ENCODE results near the gene ADA.

Gene ADA

DNA sequence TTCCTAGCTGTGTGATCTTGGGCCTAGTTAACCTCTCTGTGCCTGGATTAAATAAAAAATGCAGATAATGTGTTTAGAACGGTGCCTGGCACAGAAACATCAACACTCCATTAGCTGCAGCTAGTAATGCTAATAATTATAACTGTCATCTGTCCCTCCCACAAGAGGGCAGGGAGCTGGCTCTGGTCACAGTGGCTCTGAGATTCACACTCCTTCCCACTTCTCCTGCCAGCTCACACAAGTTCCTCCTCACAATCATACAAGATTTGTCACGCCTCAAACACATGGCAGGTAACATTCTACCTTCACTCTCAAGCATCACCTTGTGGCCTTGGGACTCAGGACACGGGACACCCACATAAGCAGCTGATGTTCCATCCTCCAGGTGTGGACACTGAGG lies 2.4 kb downstream of the ADA start:
- H2BK15ac ChIP-seq (ENCODE audit: low read length) = no peak overlapping the region
- H2AFZ ChIP-seq (ENCODE audit: low read length) = no peak overlapping the region
- no peak overlapping the region for H2BK120ac ChIP-seq (ENCODE audit: low read depth, low read length)
- H3K36me3 ChIP-seq (replicated peaks in 1 of 2; ENCODE audit: control insufficient read depth in 2 of 2, insufficient read depth in 2 of 2, low read length in 2 of 2) = no peaks in the 10 kb centered on the region
- H3K14ac ChIP-seq (ENCODE audit: low read length) = no peak overlapping the region
- no peak overlapping the region for H3K4me3 ChIP-seq (ENCODE audit: low read length in 2 of 2)
- H2BK5ac ChIP-seq (ENCODE audit: low read length) = no peak overlapping the region
- no CpG with 5 or more reads among the region's 3 CpGs for WGBS, 2 donors (ENCODE audit: extremely low coverage in 2 of 2, insufficient read length in 2 of 2, insufficient replicate concordance in 1 of 2)
- H3K18ac ChIP-seq (ENCODE audit: low read length) = no peak overlapping the region
- no peak overlapping the region for H2BK12ac ChIP-seq (ENCODE audit: low read length)
- H3K4me1 ChIP-seq (ENCODE audit: control insufficient read depth in 2 of 2, insufficient read depth in 1 of 2, low read depth in 1 of 2, low read length in 2 of 2) = peaks cover 31 to 32% of the 10 kb centered on the region in 2 donors
- peaks cover 0 to 2% of the 10 kb centered on the region in 2 donors for H3K9me3 ChIP-seq (replicated peaks in 1 of 2; ENCODE audit: control insufficient read depth in 2 of 2, insufficient read depth in 1 of 2, low read depth in 1 of 2, low read length in 2 of 2)
- no peak overlapping the region for H4K8ac ChIP-seq (ENCODE audit: low read depth, low read length)
- H2AK5ac ChIP-seq (ENCODE audit: low read depth, low read length) = no peak overlapping the region
- DNase-seq (ENCODE audit: low spot score) = no peak
- H3K4ac ChIP-seq (ENCODE audit: low read length) = no peak overlapping the region
- peaks cover 12% of the 10 kb centered on the region for H3K79me1 ChIP-seq (ENCODE audit: low read depth, low read length)
- no peak overlapping the region for H3K23ac ChIP-seq (ENCODE audit: low read depth, low read length, poor library complexity)
- no peak overlapping the region for H3K27ac ChIP-seq (replicated peaks; ENCODE audit: low read length)
- no peak overlapping the region for H3K9ac ChIP-seq (ENCODE audit: low read depth, low read length, poor library complexity)
- H4K91ac ChIP-seq (ENCODE audit: low read depth, low read length, poor library complexity) = no peak overlapping the region
- peaks cover 0 to 3% (median 0%) of the 10 kb centered on the region in 3 experiments for H3K27me3 ChIP-seq (ENCODE audit: control insufficient read depth in 3 of 3, insufficient read depth in 3 of 3, low read depth in 1 of 3, low read length in 3 of 3)
- H3K4me2 ChIP-seq (ENCODE audit: insufficient read depth, low read length, poor library complexity, severe bottlenecking) = no peak overlapping the region

DNA sequence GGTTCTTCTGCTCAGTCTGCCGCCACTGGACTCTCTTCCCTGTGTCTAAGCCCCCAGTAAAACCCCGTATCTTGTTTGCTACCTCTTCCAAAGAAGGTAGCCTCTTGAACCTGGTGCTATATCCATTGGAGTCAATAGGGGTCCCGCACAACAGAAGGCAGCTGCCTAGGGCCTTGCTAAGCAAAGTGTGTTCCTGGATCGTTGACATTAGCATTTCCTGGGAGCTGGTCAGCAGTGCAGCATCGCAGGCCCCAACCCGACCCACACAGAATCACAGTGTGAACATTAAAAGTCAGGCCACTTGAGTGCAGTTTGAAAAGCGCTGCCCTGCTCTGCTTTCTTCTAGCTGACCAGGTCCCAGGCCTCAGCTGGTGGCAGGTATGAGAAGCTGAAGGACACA lies 2.9 kb downstream of the ADA start:
- Histone ChIP-seq H3K27me3 (ENCODE audit: control insufficient read depth in 3 of 3, insufficient read depth in 3 of 3, low read depth in 1 of 3, low read length in 3 of 3) (peaks cover 0 to 3% (median 0%) of the 10 kb centered on the region in 3 experiments), H2BK15ac (ENCODE audit: low read length) (no peak overlapping the region), H3K36me3 (replicated peaks in 1 of 2; ENCODE audit: control insufficient read depth in 2 of 2, insufficient read depth in 2 of 2, low read length in 2 of 2) (no peaks in the 10 kb centered on the region), H3K4me1 (ENCODE audit: control insufficient read depth in 2 of 2, insufficient read depth in 1 of 2, low read depth in 1 of 2, low read length in 2 of 2) (peaks cover 34 to 38% of the 10 kb centered on the region in 2 donors), H2AK5ac (ENCODE audit: low read depth, low read length) (peak overlapping the region; percentile 10), H3K23ac (ENCODE audit: low read depth, low read length, poor library complexity) (no peak overlapping the region), H2BK12ac (ENCODE audit: low read length) (no peak overlapping the region), H3K4me2 (ENCODE audit: insufficient read depth, low read length, poor library complexity, severe bottlenecking) (no peak overlapping the region), H3K27ac (replicated peaks; ENCODE audit: low read length) (no peak overlapping the region), H3K18ac (ENCODE audit: low read length) (no peak overlapping the region), H3K79me1 (ENCODE audit: low read depth, low read length) (peaks cover 12% of the 10 kb centered on the region), H3K9me3 (replicated peaks in 1 of 2; ENCODE audit: control insufficient read depth in 2 of 2, insufficient read depth in 1 of 2, low read depth in 1 of 2, low read length in 2 of 2) (peaks cover 0 to 2% of the 10 kb centered on the region in 2 donors), H4K8ac (ENCODE audit: low read depth, low read length) (no peak overlapping the region), H2AFZ (ENCODE audit: low read length) (no peak overlapping the region), H2BK120ac (ENCODE audit: low read depth, low read length) (no peak overlapping the region), H3K14ac (ENCODE audit: low read length) (no peak overlapping the region), H4K91ac (ENCODE audit: low read depth, low read length, poor library complexity) (no peak overlapping the region), H3K4me3 (ENCODE audit: low read length in 2 of 2) (no peak overlapping the region), H3K4ac (ENCODE audit: low read length) (no peak overlapping the region), H2BK5ac (ENCODE audit: low read length) (no peak overlapping the region), H3K9ac (ENCODE audit: low read depth, low read length, poor library complexity) (no peak overlapping the region)
- WGBS, 2 donors (ENCODE audit: extremely low coverage in 2 of 2, insufficient read length in 2 of 2, insufficient replicate concordance in 1 of 2) = no CpG with 5 or more reads among the region's 7 CpGs
- DNase-seq (ENCODE audit: low spot score) = no peak

GRCh38 chr20:44648068-44648467 lies 3.4 kb downstream of the ADA start:
- Histone ChIP-seq H2BK5ac (ENCODE audit: low read length) (no peak overlapping the region), H3K18ac (ENCODE audit: low read length) (peak overlapping the region; percentile 24), H3K36me3 (replicated peaks in 1 of 2; ENCODE audit: control insufficient read depth in 2 of 2, insufficient read depth in 2 of 2, low read length in 2 of 2) (no peaks in the 10 kb centered on the region), H3K9me3 (replicated peaks in 1 of 2; ENCODE audit: control insufficient read depth in 2 of 2, insufficient read depth in 1 of 2, low read depth in 1 of 2, low read length in 2 of 2) (peaks cover 0 to 2% of the 10 kb centered on the region in 2 donors), H3K4me2 (ENCODE audit: insufficient read depth, low read length, poor library complexity, severe bottlenecking) (no peak overlapping the region), H3K4ac (ENCODE audit: low read length) (no peak overlapping the region), H3K9ac (ENCODE audit: low read depth, low read length, poor library complexity) (no peak overlapping the region), H3K23ac (ENCODE audit: low read depth, low read length, poor library complexity) (no peak overlapping the region), H2BK15ac (ENCODE audit: low read length) (no peak overlapping the region), H3K4me3 (ENCODE audit: low read length in 2 of 2) (no peak overlapping the region), H3K27ac (replicated peaks; ENCODE audit: low read length) (no peak overlapping the region), H2BK120ac (ENCODE audit: low read depth, low read length) (no peak overlapping the region), H3K4me1 (ENCODE audit: control insufficient read depth in 2 of 2, insufficient read depth in 1 of 2, low read depth in 1 of 2, low read length in 2 of 2) (peaks cover 39 to 42% of the 10 kb centered on the region in 2 donors), H2AK5ac (ENCODE audit: low read depth, low read length) (peak overlapping the region; percentile 10), H4K91ac (ENCODE audit: low read depth, low read length, poor library complexity) (no peak overlapping the region), H2AFZ (ENCODE audit: low read length) (no peak overlapping the region), H3K14ac (ENCODE audit: low read length) (no peak overlapping the region), H2BK12ac (ENCODE audit: low read length) (peak overlapping the region; percentile 59), H4K8ac (ENCODE audit: low read depth, low read length) (no peak overlapping the region), H3K27me3 (ENCODE audit: control insufficient read depth in 3 of 3, insufficient read depth in 3 of 3, low read depth in 1 of 3, low read length in 3 of 3) (peaks cover 0 to 3% (median 0%) of the 10 kb centered on the region in 3 experiments), H3K79me1 (ENCODE audit: low read depth, low read length) (peaks cover 12% of the 10 kb centered on the region)
- no CpG with 5 or more reads among the region's 5 CpGs for WGBS, 2 donors (ENCODE audit: extremely low coverage in 2 of 2, insufficient read length in 2 of 2, insufficient replicate concordance in 1 of 2)
- no peak for DNase-seq (ENCODE audit: low spot score)

DNA sequence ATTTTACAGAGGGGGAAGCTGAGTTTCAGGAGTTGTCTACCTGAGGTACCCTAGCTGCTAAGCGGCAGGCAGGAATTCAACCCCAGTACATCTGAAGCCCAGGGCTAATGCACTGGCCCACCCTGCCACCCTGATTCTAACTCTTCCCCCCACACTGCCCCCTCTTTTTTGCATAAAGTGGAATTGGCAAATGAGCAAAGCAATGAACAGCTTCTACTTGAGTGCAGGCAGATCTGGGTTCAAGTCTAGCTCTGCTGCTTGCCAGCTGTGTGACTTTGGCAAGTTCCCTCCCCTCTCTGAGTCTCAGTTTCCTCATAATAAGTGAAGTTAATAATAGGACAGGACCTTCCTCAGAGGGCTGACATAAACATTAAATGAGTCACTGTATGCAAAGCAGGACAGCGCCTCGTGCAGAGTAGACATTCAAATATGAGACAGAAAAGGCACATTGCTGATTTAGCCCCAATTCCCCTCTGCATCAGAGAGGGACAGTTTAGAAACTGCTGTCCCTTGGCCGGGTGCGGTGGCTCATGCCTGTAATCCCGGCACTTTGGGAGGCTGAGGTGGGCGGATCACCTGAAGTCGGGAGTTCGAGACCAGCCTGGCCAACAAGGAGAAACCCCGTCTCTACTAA lies 4.7 kb downstream of the ADA start:
- DNase-seq (ENCODE audit: low spot score) = no peak
- no peak overlapping the region for H2BK12ac ChIP-seq (ENCODE audit: low read length)
- no peaks in the 10 kb centered on the region for H3K27me3 ChIP-seq (ENCODE audit: control insufficient read depth in 3 of 3, insufficient read depth in 3 of 3, low read depth in 1 of 3, low read length in 3 of 3)
- H2BK15ac ChIP-seq (ENCODE audit: low read length) = no peak overlapping the region
- H2AFZ ChIP-seq (ENCODE audit: low read length) = no peak overlapping the region
- WGBS, 2 donors (ENCODE audit: extremely low coverage in 2 of 2, insufficient read length in 2 of 2, insufficient replicate concordance in 1 of 2) = no CpG with 5 or more reads among the region's 10 CpGs
- no peaks in the 10 kb centered on the region for H3K36me3 ChIP-seq (replicated peaks in 1 of 2; ENCODE audit: control insufficient read depth in 2 of 2, insufficient read depth in 2 of 2, low read length in 2 of 2)
- peaks cover 12% of the 10 kb centered on the region for H3K79me1 ChIP-seq (ENCODE audit: low read depth, low read length)
- no peak overlapping the region for H4K91ac ChIP-seq (ENCODE audit: low read depth, low read length, poor library complexity)
- no peak overlapping the region for H3K14ac ChIP-seq (ENCODE audit: low read length)
- H3K27ac ChIP-seq (replicated peaks; ENCODE audit: low read length) = peak overlapping the region; percentile 97
- H3K4ac ChIP-seq (ENCODE audit: low read length) = no peak overlapping the region
- H4K8ac ChIP-seq (ENCODE audit: low read depth, low read length) = no peak overlapping the region
- no peak overlapping the region for H3K4me3 ChIP-seq (ENCODE audit: low read length in 2 of 2)
- H3K4me2 ChIP-seq (ENCODE audit: insufficient read depth, low read length, poor library complexity, severe bottlenecking) = no peak overlapping the region
- no peak overlapping the region for H3K18ac ChIP-seq (ENCODE audit: low read length)
- no peak overlapping the region for H2BK120ac ChIP-seq (ENCODE audit: low read depth, low read length)
- H2BK5ac ChIP-seq (ENCODE audit: low read length) = no peak overlapping the region
- H3K23ac ChIP-seq (ENCODE audit: low read depth, low read length, poor library complexity) = no peak overlapping the region
- peaks cover 51% of the 10 kb centered on the region in 2 donors for H3K4me1 ChIP-seq (ENCODE audit: control insufficient read depth in 2 of 2, insufficient read depth in 1 of 2, low read depth in 1 of 2, low read length in 2 of 2)
- no peak overlapping the region for H3K9ac ChIP-seq (ENCODE audit: low read depth, low read length, poor library complexity)
- no peak overlapping the region for H2AK5ac ChIP-seq (ENCODE audit: low read depth, low read length)
- H3K9me3 ChIP-seq (replicated peaks in 1 of 2; ENCODE audit: control insufficient read depth in 2 of 2, insufficient read depth in 1 of 2, low read depth in 1 of 2, low read length in 2 of 2) = peaks cover 0 to 2% of the 10 kb centered on the region in 2 donors

Measured in neuronal stem cell (in vitro differentiated cells).